ENCODE measurements around the gene ACAP2.
"Not testable (repeated sequence)": the region's sequence is repeated elsewhere in the genome, so short reads cannot be mapped to it uniquely, and the experiment has no call there.

Gene ACAP2

DNA sequence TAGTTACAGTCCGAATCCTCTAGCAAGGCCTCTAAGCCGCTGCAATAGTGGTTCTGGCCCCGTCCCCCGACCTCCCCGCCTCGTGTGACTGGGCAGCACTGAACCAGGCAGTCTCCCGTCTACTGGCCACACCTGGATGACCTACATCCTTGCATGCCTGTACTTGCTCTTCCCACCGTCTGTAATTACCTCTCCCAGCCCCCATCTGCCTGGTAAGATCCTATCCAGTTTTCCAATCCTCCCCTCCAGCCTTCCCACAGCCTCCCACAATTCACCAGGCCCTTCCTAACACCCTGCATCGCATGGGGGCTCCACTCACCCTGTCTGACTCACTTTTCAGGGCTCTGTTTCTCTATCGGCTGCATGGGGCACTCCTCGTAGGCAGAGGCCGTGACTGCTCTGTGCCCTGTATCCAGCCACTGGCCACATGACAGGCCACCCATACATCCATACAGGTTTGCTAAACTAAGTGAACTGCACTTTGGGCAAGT is 204.7 kb downstream of the ACAP2 start:
- TF ChIP-seq POLR2A (IDR thresholded peaks at IDR 0.05; ENCODE audit: low read depth, low read length) = no peak
- FAIRE-seq (no peak), DNase-seq (ENCODE audit: insufficient read length, low spot score) (no peak)

DNA sequence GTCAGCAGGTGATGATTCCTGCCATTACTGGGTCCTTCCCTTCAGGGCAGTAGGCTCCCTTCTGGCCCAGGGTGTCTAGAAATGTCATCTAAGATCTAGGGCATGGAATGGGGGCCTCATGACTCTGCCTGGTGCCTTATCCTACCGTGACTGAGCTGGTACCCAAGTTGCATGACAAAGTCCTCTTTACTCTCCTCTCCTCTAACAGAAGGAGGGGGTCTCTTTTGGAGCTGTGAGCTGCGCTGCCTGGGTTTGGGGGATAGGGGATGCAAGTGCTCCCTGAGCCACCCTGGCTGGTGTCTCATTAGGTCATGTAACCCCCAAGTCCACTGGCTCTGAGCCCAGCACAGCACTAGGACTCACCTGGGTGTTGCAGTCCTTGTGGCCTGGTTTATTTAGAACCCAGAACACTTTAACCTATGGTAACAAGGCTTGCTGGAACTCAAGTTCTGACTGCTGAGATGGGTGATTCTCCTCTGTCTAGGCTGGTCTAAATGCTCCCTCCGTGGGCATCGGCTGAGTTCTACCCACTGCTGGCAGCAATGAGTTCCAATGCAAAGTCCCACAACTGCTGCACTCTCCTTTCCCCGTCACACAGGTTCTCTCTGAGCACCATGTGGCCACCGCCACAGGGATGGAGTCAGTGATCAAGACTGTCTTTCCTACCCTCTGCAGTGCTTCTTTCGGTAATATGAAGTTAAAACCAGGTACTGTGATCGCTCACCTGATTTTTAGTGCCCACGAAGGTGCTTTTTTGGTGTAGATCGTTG is 205.8 kb downstream of the ACAP2 start:
- no peak for FAIRE-seq
- DNase-seq (ENCODE audit: insufficient read length, low spot score) = no peak
- no peak for TF ChIP-seq POLR2A (IDR thresholded peaks at IDR 0.05; ENCODE audit: low read depth, low read length)

DNA sequence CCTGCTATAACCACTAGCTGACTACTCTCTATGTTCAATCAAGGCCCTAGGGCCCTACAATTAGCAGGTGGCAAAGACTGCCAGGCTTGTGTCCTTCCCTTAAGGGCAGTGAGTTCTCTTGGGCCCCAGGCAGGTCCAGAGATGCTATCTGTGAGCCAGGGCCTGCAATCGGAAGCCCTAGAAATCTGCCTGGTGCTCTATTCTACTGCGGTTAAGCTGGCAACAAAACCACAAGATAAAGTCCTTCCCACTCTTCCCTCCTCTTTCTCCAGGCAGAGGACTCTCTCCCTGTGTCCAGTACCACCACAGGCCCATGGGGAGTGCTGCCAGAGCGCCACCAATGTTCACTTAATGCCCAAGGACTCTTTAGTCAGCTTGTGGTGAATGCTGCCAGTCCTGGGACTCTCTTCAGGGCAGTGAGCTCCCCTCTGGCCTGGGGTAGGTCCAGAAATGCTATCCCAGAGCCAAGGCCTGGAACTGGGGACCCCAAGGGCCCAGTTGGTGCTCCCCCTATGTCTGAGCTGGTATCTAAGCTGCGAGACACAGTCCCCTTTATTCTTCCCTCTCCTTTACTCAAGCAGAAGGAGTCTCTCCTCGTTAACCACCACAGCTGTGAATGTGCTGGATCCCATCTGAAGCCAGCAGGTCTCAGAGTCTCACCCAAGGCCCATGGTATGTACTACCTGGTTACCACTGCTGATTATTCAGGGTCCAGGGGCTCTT is 206.6 kb downstream of the ACAP2 start:
- TF ChIP-seq POLR2A (IDR thresholded peaks at IDR 0.05; ENCODE audit: low read depth, low read length) = no peak
- FAIRE-seq (no peak), DNase-seq (ENCODE audit: insufficient read length, low spot score) (no peak)

DNA sequence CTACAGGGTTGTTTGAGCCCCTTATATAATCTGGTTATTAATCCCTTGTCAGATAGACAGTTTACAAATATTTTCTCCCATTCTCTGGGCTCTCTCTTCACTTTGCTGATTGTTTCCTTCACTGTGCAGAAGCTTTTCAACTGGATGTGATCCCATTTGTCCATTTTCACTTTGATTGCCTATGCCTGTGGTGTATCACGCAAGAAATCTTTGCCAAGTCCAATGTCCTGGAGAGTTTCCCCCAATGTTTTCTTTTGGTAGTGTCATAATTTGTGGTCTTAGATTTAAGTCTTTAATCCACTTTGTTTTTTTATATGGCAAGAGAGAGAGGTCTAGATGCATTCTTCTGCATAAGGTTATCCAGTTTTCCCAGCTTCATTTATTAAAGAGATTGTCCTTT is 212.6 kb downstream of the ACAP2 start:
- FAIRE-seq (no peak), DNase-seq (ENCODE audit: insufficient read length, low spot score) (no peak)
- no peak for TF ChIP-seq POLR2A (IDR thresholded peaks at IDR 0.05; ENCODE audit: low read depth, low read length)

DNA sequence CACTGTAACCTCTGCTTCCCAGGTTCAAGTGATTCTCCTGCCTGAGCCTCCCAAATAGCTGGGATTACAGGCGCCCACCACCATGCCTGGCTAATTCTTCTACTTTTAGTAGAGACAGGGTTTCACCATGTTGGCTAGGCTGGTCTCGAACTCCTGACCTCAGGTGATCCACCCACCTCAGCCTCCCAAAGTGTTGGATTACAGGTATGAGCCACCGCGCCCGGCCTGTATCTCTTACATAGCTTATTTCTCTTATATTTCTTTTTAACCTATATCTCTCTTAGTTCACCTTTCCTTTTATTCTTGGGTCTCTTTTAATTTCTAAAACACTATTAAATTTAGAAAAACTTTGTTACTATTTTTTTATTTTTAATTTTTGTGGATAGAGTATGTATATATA is 213.9 kb downstream of the ACAP2 start:
- not testable (repeated sequence) for FAIRE-seq; DNase-seq (ENCODE audit: insufficient read length, low spot score)

DNA sequence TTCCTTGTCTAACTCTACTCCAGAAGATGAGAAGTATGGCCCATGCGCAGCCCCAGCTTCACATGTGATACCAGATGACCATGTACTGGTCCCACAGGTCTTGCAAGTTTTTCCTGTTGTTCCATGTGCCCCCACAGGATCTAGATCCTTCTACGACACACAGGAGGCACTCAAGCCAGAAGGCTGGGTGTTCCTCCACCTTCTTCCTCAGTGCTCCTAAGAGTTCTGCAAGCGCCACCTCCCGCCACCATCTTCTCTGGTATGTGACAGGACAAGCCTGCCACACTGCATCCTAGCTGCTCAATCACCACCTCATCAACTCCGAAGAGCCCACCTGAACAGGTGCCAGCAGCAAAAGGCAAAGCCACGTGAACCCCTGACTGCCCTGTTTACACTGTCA is 214.9 kb downstream of the ACAP2 start:
- FAIRE-seq = no peak
- no peak for DNase-seq (ENCODE audit: insufficient read length, low spot score)
- TF ChIP-seq POLR2A (IDR thresholded peaks at IDR 0.05; ENCODE audit: low read depth, low read length) = no peak

DNA sequence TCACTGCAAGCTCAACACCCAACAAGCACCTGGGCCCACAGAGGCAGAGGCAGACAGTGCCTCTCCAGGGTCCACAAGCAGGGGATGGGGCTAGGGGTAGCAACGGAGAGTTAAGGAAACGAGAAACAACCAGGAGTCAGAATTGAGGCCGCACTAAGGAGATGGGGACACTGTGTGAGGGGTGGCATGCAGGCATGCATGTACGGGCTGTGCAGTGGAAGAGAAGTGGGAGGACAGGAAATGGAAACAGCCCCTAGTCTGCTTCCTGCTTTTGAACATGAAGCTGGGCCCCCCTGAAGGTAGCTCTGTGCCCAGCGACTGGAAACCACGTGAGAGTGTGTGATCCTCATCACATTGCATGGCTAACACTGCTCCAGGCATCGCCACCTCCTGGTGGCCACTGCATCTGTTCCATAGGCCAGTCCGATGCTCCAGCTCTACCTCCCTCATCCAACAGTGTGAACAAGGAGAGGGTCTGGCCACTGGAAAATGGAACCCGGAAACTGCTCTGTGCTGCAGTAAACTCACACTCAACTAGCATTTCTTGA is 215.8 kb downstream of the ACAP2 start:
- no peak for TF ChIP-seq POLR2A (IDR thresholded peaks at IDR 0.05; ENCODE audit: low read depth, low read length)
- DNase-seq (ENCODE audit: insufficient read length, low spot score) (no peak), FAIRE-seq (peak; percentile 38)

DNA sequence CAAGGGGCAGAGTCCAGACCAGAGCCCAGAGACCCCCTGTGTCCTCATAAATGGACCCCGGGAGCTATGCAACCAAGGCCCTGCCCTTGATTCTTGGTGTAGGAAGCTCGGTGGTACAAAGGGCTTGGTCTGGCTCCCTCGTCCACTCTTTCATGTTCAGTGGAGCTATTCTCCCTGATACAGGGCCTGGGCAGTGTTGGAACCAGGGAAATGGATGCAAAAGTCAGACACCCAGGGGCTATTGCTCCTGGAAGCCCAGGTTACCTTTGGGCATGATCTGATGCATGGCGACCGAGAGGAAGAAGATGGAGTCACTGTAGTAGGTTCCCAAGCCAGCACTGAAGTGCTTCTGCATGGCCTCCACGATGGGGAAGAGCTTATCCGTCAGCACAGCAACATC is 216.4 kb downstream of the ACAP2 start:
- DNase-seq (ENCODE audit: insufficient read length, low spot score) = no peak
- FAIRE-seq = no peak
- no peak for TF ChIP-seq POLR2A (IDR thresholded peaks at IDR 0.05; ENCODE audit: low read depth, low read length)

DNA sequence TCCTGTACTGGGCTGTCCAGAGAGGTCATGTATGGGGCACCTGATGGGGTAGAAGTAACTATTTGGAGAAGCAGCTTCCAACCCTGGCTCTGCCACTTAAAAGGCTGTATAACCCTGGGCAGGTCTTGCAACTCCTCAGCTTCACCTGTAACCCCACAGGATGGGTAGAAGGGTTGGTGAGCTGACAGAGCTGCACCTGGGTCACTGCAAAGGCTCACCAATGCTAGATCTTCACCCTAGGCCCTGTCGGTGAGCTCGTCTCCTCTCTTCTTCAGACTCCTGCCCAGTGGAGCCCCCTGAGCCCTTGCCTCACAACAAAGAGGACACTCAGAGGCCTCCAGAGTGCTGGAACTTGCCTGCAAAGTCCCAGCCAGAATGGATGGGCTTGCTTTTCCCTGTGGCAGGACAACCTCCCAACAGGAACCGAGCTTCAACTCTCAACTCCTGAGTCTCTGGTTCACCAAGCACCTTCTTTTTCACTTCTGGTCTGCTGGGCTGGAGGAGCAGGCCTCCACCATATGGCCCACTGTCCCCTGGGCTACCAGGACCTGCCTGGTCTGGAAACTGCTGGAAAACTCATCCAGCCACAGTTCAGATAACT is 217.7 kb downstream of the ACAP2 start:
- no peak for DNase-seq (ENCODE audit: insufficient read length, low spot score)
- no peak for TF ChIP-seq POLR2A (IDR thresholded peaks at IDR 0.05; ENCODE audit: low read depth, low read length)

More for the DNA sequence above, 217.7 kb downstream of the ACAP2 start:
- FAIRE-seq = no peak
